Measurements from ENCODE around the gene ARHGAP15. TPM values are rescaled to one million over a fixed set of nuclear protein-coding genes. Genes with fewer than 3 reads are reported as not detected.

ARHGAP15 gene
- total RNA-seq, 2 experiments from 2014 or later, result 167 TPM

DNA sequence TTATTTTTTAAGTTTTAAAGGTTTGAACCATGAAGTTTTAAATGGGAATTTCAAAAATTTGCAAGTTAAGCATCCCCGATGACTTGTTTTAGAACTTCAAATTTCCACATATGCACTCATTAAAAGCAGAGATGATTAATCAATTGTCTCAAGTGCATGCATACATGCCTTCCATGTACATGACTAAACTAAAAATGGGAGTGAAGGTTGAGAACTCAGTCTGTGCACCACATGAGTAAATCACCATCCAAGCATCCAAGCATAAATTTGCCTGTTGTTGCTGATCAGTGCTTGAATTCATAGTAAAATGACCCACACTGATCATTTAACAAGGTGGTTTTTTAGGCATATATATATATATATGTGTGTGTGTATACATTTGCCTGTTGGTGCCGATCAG, 249.8 kb downstream of the ARHGAP15 start:
- DNase-seq, result no peak
- no peaks in the 10 kb centered on the region for H3K27me3 Mint-ChIP-seq
- no peaks in the 10 kb centered on the region for H3K9me3 Mint-ChIP-seq
- no peak overlapping the region for H3K4me3 Mint-ChIP-seq
- ChIA-PET POLR2A (no interaction called here), CTCF (no interaction called here)
- H3K4me1 Mint-ChIP-seq, result no peaks in the 10 kb centered on the region
- H3K27ac Mint-ChIP-seq, result no peak overlapping the region
- peaks cover 8% of the 10 kb centered on the region for H3K36me3 Mint-ChIP-seq (ENCODE audit: low read depth)

DNA sequence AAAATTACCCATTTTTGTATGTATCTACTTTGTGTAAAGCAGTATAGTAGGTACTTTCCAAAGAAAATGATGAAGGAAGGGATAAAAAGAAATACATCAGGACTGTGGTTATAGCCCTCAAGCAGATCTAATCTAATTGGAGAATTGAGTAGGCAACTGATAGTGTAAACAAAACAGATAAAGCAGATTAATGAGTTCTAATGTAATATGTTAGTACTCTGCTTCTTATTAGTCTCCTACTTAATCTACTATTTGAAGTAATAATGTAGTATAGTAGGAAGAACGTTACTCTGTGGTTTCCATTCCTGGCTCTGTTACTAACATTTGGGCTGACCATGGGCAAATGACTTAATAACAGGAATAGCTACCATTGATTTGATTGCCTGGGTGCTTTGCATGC, 250.7 kb downstream of the ARHGAP15 start:
- Mint-ChIP-seq H3K4me1 (no peaks in the 10 kb centered on the region), H3K4me3 (no peak overlapping the region), H3K9me3 (no peaks in the 10 kb centered on the region), H3K27me3 (no peaks in the 10 kb centered on the region), H3K27ac (no peak overlapping the region), H3K36me3 (ENCODE audit: low read depth) (peaks cover 8% of the 10 kb centered on the region)
- CTCF ChIA-PET, result no interaction called here
- POLR2A ChIA-PET, result no interaction called here
- DNase-seq, result no peak

GRCh38 chr2:143382573-143382972, 253.4 kb downstream of the ARHGAP15 start:
- ChIA-PET CTCF (no interaction called here), POLR2A (no interaction called here)
- Mint-ChIP-seq H3K27me3 (no peaks in the 10 kb centered on the region), H3K4me3 (no peak overlapping the region), H3K36me3 (ENCODE audit: low read depth) (peaks cover 14% of the 10 kb centered on the region), H3K4me1 (no peaks in the 10 kb centered on the region), H3K27ac (no peak overlapping the region), H3K9me3 (no peaks in the 10 kb centered on the region)
- DNase-seq, result no peak

GRCh38 chr2:143383016-143383415, 253.8 kb downstream of the ARHGAP15 start:
- H3K9me3 Mint-ChIP-seq, result no peaks in the 10 kb centered on the region
- ChIA-PET CTCF (no interaction called here), POLR2A (no interaction called here)
- H3K36me3 Mint-ChIP-seq (ENCODE audit: low read depth), result peaks cover 14% of the 10 kb centered on the region
- no peak overlapping the region for H3K27ac Mint-ChIP-seq
- no peak overlapping the region for H3K4me3 Mint-ChIP-seq
- no peak for DNase-seq
- no peaks in the 10 kb centered on the region for H3K4me1 Mint-ChIP-seq
- H3K27me3 Mint-ChIP-seq, result no peaks in the 10 kb centered on the region

DNA sequence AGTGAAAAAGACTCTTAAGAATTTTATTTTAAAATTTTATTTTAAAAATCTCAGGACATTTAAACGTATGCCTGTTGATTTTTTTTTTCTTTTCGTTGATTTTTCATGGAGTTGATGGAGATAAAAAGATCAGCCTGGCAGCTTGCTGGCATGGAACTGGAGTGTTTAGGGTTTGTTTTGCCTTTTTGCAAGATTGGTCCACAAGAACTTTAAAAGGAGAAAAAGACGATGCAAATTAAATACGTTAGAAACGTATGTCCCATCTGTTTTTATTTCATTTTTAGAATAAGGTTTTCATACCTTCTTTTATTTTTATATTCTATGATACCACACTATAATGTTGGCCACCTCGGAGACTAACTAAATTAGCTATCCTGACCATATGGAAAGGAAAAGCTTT, 254.9 kb downstream of the ARHGAP15 start:
- Mint-ChIP-seq H3K27me3 (no peaks in the 10 kb centered on the region), H3K36me3 (ENCODE audit: low read depth) (peaks cover 12% of the 10 kb centered on the region), H3K9me3 (no peaks in the 10 kb centered on the region), H3K27ac (no peak overlapping the region), H3K4me3 (no peak overlapping the region), H3K4me1 (no peaks in the 10 kb centered on the region)
- DNase-seq, result no peak
- ChIA-PET POLR2A (interaction anchor here (1.2 kb wide), 1 partner anchor 12 kb away, joined by 3 read pairs; no protein-coding TSS in a partner anchor), CTCF (no interaction called here)

DNA sequence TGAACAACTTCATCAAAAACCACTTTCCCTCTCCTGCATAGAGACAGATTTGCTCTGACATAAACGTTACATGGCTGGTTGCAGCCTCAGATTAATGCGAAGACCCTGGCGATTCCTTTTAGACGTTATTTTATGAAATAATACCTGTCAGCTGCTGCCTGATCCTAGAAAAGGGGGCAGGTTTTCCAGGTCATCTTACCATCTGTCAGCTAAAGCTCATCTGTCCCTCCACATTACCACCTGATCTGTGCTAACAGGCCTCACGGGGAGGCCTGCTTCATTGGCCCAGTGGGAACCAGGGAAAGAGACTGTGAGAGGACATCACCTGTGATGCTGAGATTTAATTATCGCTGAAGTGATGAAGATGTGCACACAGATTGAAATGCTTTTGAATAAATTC, 261.0 kb downstream of the ARHGAP15 start:
- ChIA-PET CTCF (no interaction called here), POLR2A (no interaction called here)
- Mint-ChIP-seq H3K27ac (no peak overlapping the region), H3K36me3 (ENCODE audit: low read depth) (peaks cover 21% of the 10 kb centered on the region), H3K4me3 (no peak overlapping the region), H3K4me1 (no peaks in the 10 kb centered on the region), H3K27me3 (no peaks in the 10 kb centered on the region), H3K9me3 (no peaks in the 10 kb centered on the region)
- no peak for DNase-seq

GRCh38 chr2:143392358-143392757, 263.1 kb downstream of the ARHGAP15 start:
- POLR2A ChIA-PET, result no interaction called here
- Mint-ChIP-seq H3K27me3 (no peaks in the 10 kb centered on the region), H3K27ac (no peak overlapping the region), H3K9me3 (no peaks in the 10 kb centered on the region), H3K4me3 (no peak overlapping the region), H3K4me1 (peaks cover 13% of the 10 kb centered on the region), H3K36me3 (ENCODE audit: low read depth) (peaks cover 22% of the 10 kb centered on the region)
- CTCF ChIA-PET, result no interaction called here
- DNase-seq, result no peak

DNA sequence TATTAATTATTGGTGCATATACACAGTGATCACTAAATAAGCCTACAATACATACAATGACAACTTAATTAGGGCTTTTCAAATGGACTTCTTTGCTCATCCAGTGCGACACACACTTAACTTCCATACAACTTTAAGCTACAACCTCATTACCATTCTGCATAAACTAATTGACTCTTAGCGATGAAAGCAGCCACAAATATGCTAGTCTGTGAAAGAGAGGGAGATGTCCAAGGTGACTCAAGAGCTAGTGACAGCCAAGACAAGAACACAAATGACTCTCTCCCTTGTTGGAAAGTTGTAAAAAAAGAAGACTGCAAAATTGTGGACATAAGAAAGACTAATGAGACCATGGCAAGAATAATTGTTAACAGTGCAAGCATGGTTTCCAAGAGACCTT, 264.8 kb downstream of the ARHGAP15 start:
- CTCF ChIA-PET, result no interaction called here

DNA sequence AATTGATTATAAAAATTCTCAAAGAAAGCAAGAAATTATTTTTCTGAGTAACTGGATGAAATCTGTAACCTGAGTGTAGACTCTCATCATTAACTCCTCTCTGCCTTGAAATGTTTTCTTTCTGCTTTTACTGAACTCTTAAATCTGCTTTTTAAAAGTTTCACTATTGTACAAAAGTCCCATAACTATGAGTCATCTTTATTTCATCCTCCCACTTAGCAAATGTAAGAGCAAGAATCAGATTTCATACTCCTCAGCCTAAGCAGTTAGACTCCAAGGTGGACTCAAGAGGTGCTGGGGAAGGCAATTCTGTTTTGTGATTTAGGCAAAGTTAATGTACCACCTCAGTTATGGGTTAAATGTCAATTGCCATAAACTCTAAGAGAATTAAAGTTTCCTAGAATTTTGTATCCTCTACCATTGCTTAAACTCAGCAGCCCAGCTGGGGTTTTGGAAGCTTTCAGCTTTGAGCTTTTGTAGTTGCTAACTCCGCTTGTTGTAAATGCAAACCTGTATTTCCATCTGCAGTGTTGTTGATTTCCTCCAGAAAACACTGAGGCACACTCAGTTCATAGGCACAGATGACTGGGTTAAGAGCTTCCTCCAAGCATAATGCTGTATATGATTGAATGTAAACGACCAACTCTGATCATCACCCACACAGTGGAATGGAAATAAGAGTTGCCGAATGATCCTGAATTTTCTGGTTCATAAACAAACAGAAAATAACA, 268.8 kb downstream of the ARHGAP15 start:
- Mint-ChIP-seq H3K36me3 (ENCODE audit: low read depth) (peaks cover 14% of the 10 kb centered on the region), H3K27ac (no peak overlapping the region), H3K27me3 (no peaks in the 10 kb centered on the region), H3K4me3 (no peak overlapping the region), H3K4me1 (peaks cover 20% of the 10 kb centered on the region), H3K9me3 (no peaks in the 10 kb centered on the region)
- CTCF ChIA-PET, result no interaction called here
- DNase-seq, result no peak
- POLR2A ChIA-PET, result no interaction called here

More for the DNA sequence above, 264.8 kb downstream of the ARHGAP15 start:
- Mint-ChIP-seq H3K4me1 (peaks cover 20% of the 10 kb centered on the region), H3K27ac (no peak overlapping the region), H3K9me3 (no peaks in the 10 kb centered on the region), H3K27me3 (no peaks in the 10 kb centered on the region), H3K4me3 (no peak overlapping the region), H3K36me3 (ENCODE audit: low read depth) (peaks cover 22% of the 10 kb centered on the region)
- POLR2A ChIA-PET, result no interaction called here
- no peak for DNase-seq

- ChIA-PET CTCF (no interaction called here), POLR2A (no interaction called here)
- no peak for DNase-seq
- Mint-ChIP-seq H3K27ac (no peak overlapping the region), H3K27me3 (no peaks in the 10 kb centered on the region), H3K4me1 (peaks cover 20% of the 10 kb centered on the region), H3K4me3 (no peak overlapping the region), H3K36me3 (ENCODE audit: low read depth) (peaks cover 19% of the 10 kb centered on the region), H3K9me3 (no peaks in the 10 kb centered on the region)
Observed at GRCh38 chr2:143398781-143399180, 269.6 kb downstream of the ARHGAP15 start.

DNA sequence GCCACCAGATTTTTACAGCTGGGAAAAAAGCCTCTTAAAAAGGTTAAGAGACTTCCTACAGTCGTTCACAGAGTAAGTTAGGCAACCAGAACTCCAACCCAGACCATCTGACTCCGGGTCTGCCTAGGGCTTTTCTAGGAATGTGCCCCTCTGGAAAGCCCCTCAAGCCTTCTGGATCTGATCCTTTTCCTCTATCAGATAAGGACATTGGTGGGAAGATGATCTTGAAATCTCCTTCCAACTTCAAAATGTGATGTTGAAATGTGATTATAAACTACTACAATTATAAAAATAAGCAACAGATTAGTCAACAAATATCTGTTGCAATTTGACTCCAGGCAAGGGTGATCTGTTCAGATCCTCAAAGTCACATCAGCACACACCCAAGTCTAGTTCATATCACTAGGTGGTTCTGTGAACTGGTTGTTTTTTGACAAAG, 270.4 kb downstream of the ARHGAP15 start:
- ChIA-PET POLR2A (no interaction called here), CTCF (no interaction called here)
- DNase-seq, result no peak
- peaks cover 23% of the 10 kb centered on the region for H3K36me3 Mint-ChIP-seq (ENCODE audit: low read depth)
- H3K27me3 Mint-ChIP-seq, result no peaks in the 10 kb centered on the region
- no peak overlapping the region for H3K27ac Mint-ChIP-seq
- H3K4me3 Mint-ChIP-seq, result no peak overlapping the region
- peaks cover 20% of the 10 kb centered on the region for H3K4me1 Mint-ChIP-seq
- no peaks in the 10 kb centered on the region for H3K9me3 Mint-ChIP-seq

DNA sequence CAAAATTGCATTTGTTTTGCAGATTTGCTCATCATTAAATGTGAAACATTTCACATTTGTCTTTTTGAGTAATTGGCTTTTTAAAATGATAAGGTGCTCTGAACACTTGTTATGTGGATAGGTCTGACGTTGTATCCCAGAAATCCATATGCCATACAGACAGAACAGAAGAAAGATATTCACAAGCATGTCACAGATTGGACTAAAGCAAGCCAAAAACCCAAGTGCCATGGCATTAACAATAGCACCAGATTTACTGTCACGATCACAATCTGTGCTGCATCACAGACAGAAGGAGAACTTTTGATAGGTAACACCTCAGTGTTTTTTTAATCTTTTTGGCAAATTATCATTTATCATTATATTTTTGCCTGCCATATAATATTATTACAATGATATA, 272.6 kb downstream of the ARHGAP15 start:
- no peak for DNase-seq
- no peaks in the 10 kb centered on the region for H3K27me3 Mint-ChIP-seq
- H3K9me3 Mint-ChIP-seq, result no peaks in the 10 kb centered on the region
- H3K4me1 Mint-ChIP-seq, result peaks cover 11% of the 10 kb centered on the region
- CTCF ChIA-PET, result no interaction called here
- H3K36me3 Mint-ChIP-seq (ENCODE audit: low read depth), result peaks cover 25% of the 10 kb centered on the region
- POLR2A ChIA-PET, result no interaction called here
- no peak overlapping the region for H3K4me3 Mint-ChIP-seq
- H3K27ac Mint-ChIP-seq, result no peak overlapping the region

DNA sequence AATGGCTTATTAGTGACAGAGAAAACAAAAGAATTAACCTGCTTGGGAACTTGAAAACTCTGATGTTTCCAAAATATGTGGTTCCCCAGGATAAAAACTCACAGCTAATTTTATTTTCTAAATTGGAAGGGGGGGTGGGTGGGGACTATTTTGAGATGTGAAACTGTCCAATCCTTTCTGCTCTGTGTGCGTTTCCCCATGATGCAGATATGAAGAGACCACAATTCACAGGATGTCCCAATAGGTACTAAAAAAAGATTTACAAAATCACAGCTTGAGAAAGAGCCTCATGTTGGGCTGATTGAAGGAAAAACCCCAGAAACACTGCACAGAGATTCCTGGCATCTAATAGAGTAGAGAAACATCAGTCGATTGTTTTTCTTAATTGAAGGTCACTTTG, 273.2 kb downstream of the ARHGAP15 start:
- peaks cover 26% of the 10 kb centered on the region for H3K36me3 Mint-ChIP-seq (ENCODE audit: low read depth)
- ChIA-PET POLR2A (no interaction called here), CTCF (no interaction called here)
- no peak overlapping the region for H3K4me3 Mint-ChIP-seq
- no peaks in the 10 kb centered on the region for H3K9me3 Mint-ChIP-seq
- no peak for DNase-seq
- peaks cover 8% of the 10 kb centered on the region for H3K4me1 Mint-ChIP-seq
- no peak overlapping the region for H3K27ac Mint-ChIP-seq
- no peaks in the 10 kb centered on the region for H3K27me3 Mint-ChIP-seq

GRCh38 chr2:143410082-143410897, 281.1 kb downstream of the ARHGAP15 start:
- CTCF ChIA-PET, result no interaction called here
- H3K4me3 Mint-ChIP-seq, result no peak overlapping the region
- H3K9me3 Mint-ChIP-seq, result no peaks in the 10 kb centered on the region
- no peak for DNase-seq
- H3K27ac Mint-ChIP-seq, result no peak overlapping the region
- no peaks in the 10 kb centered on the region for H3K27me3 Mint-ChIP-seq
- H3K4me1 Mint-ChIP-seq, result no peaks in the 10 kb centered on the region
- H3K36me3 Mint-ChIP-seq (ENCODE audit: low read depth), result peaks cover 40% of the 10 kb centered on the region
- POLR2A ChIA-PET, result no interaction called here
